Smooth muscle cell (in vitro differentiated cells): ENCODE results near the gene DCAF12. TPM values are rescaled to one million over a fixed set of nuclear protein-coding genes. Genes with fewer than 3 reads are reported as not detected.
A peak's percentile ranks its signal among the peaks of the same experiment; 100 is the strongest.

ENCODE experiments used
- DNase-seq: peaks from one replicate; lab custom pipeline; 2025; ENCODE audit not compliant: unreplicated experiment; lab: John Stamatoyannopoulos, UW
- H2AFZ ChIP-seq: fragments of 200-600 bp; sonication (generic); 2 replicates; pipeline ENCODE4 v1.6.0; 2016; ENCODE audit warnings: antibody characterized with exemption, low read depth, mild to moderate bottlenecking
- H3F3A ChIP-seq: fragments of 200-600 bp; sonication (generic); 2 replicates; pipeline ENCODE4 v1.6.0; 2017; ENCODE audit warnings: antibody characterized with exemption, low read depth
- H3K27ac ChIP-seq: fragments of 200-600 bp; sonication (generic); 2 replicates; pipeline ENCODE4 v1.5.1; 2016; ENCODE audit warnings: low read depth, mild to moderate bottlenecking
- H3K27me3 ChIP-seq: fragments of 200-600 bp; sonication (generic); 2 replicates; pipeline ENCODE4 v1.6.1; 2016; ENCODE audit warnings: low read depth, mild to moderate bottlenecking
- H3K36me3 ChIP-seq: fragments of 200-600 bp; sonication (generic); 2 replicates; pipeline ENCODE4 v1.5.1; 2016; ENCODE audit warnings: low read depth
- H3K4me1 ChIP-seq: fragments of 200-600 bp; sonication (generic); 2 replicates; pipeline ENCODE4 v1.5.1; 2016; ENCODE audit warnings: low read depth
- H3K4me2 ChIP-seq: fragments of 200-600 bp; sonication (generic); 2 replicates; pipeline ENCODE4 v1.6.0; 2016; ENCODE audit warnings: mild to moderate bottlenecking
- H3K4me3 ChIP-seq: fragments of 200-600 bp; sonication (generic); 2 replicates; pipeline ENCODE4 v1.5.1; 2016; ENCODE audit warnings: mild to moderate bottlenecking
- H3K79me2 ChIP-seq: fragments of 200-600 bp; sonication (generic); 2 replicates; pipeline ENCODE4 v1.6.0; 2016; ENCODE audit warnings: low read depth, mild to moderate bottlenecking
- H3K9ac ChIP-seq: fragments of 200-600 bp; sonication (generic); 2 replicates; pipeline ENCODE4 v1.6.0; 2016; ENCODE audit warnings: low read depth
- H3K9me3 ChIP-seq: fragments of 200-600 bp; sonication (generic); replicated peaks from 2 replicates; pipeline ENCODE4 v1.5.1; 2016; ENCODE audit warnings: low read depth
- H4K20me1 ChIP-seq: fragments of 200-600 bp; sonication (generic); 2 replicates; pipeline ENCODE4 v1.6.0; 2016; ENCODE audit warnings: low read depth
- CTCF ChIP-seq: fragments of 200-600 bp; sonication (generic); IDR thresholded peaks from 2 replicates; pipeline ENCODE4 v1.5.1; 2017; ENCODE audit warnings: borderline replicate concordance, mild to moderate bottlenecking, antibody characterized with exemption; ENCODE audit not compliant: insufficient read depth, poor library complexity, severe bottlenecking
- WGBS: methylation state at CpG from one replicate; pipeline ENCODE4 v1.1.7; 2016; ENCODE audit warnings: low lambda C conversion rate; 5-methylcytosine and 5-hydroxymethylcytosine counted together
- polyA plus RNA-seq: library from polyadenylated mRNA; unstranded; fragments of >200 nt; fragmentation: Nextera tagmentation; extraction: Ambion mirVana; gene quantifications from 2 replicates; pipeline ENCODE4 v1.2.1, GENCODE V29; 2016
- total RNA-seq: library from RNA; depleted of rRNA; stranded (reverse); fragments of >200 nt; gene quantifications from 2 replicates; pipeline ENCODE4 v1.2.3, GENCODE V29; 2014

DCAF12 gene
- total and polyA plus RNA-seq, 2 experiments from 2014 or later = 16.1 to 23.4 TPM

GRCh38 chr9:34170237-34170991, 43.9 kb upstream of the DCAF12 start:
- H3K4me3 ChIP-seq = no peak overlapping the region
- no peak overlapping the region for H2AFZ ChIP-seq
- WGBS = 96% methylated on average over 1 of the region's 1 CpG
- H3K4me1 ChIP-seq = no peaks in the 10 kb centered on the region
- H3K27me3 ChIP-seq = no peaks in the 10 kb centered on the region
- TF ChIP-seq CTCF = no peak
- no peaks in the 10 kb centered on the region for H3K36me3 ChIP-seq
- no peak overlapping the region for H3K27ac ChIP-seq
- H4K20me1 ChIP-seq = no peaks in the 10 kb centered on the region
- H3K4me2 ChIP-seq = no peak overlapping the region
- no peaks in the 10 kb centered on the region for H3K79me2 ChIP-seq
- no peak for DNase-seq
- H3K9me3 ChIP-seq = no peaks in the 10 kb centered on the region
- H3K9ac ChIP-seq = no peak overlapping the region
- H3F3A ChIP-seq = no peaks in the 10 kb centered on the region

GRCh38 chr9:34169125-34169524, 42.6 kb upstream of the DCAF12 start:
- Histone ChIP-seq H3K9ac (no peak overlapping the region), H3K4me2 (no peak overlapping the region), H3K9me3 (no peaks in the 10 kb centered on the region), H2AFZ (no peak overlapping the region), H3K36me3 (no peaks in the 10 kb centered on the region), H3K27ac (no peak overlapping the region), H3K79me2 (no peaks in the 10 kb centered on the region), H3F3A (no peaks in the 10 kb centered on the region), H3K4me1 (no peaks in the 10 kb centered on the region), H3K4me3 (no peak overlapping the region), H4K20me1 (no peaks in the 10 kb centered on the region), H3K27me3 (no peaks in the 10 kb centered on the region)
- DNase-seq = no peak
- no peak for TF ChIP-seq CTCF
- 92% methylated on average over 6 of the region's 6 CpGs for WGBS

GRCh38 chr9:34163434-34163833, 36.9 kb upstream of the DCAF12 start:
- Histone ChIP-seq H3K9ac (no peak overlapping the region), H3K4me1 (peaks cover 5% of the 10 kb centered on the region), H3K36me3 (no peaks in the 10 kb centered on the region), H3K27ac (no peak overlapping the region), H3F3A (no peaks in the 10 kb centered on the region), H3K27me3 (no peaks in the 10 kb centered on the region), H4K20me1 (no peaks in the 10 kb centered on the region), H3K4me3 (no peak overlapping the region), H3K79me2 (no peaks in the 10 kb centered on the region), H3K4me2 (no peak overlapping the region), H3K9me3 (no peaks in the 10 kb centered on the region), H2AFZ (no peak overlapping the region)
- 96% methylated on average over 3 of the region's 3 CpGs for WGBS
- TF ChIP-seq CTCF = no peak
- no peak for DNase-seq

GRCh38 chr9:34158362-34158869, 31.9 kb upstream of the DCAF12 start:
- Histone ChIP-seq H3K4me2 (peak overlapping the region; percentile 53), H3F3A (no peaks in the 10 kb centered on the region), H3K9me3 (no peaks in the 10 kb centered on the region), H3K27me3 (no peaks in the 10 kb centered on the region), H3K79me2 (no peaks in the 10 kb centered on the region), H3K27ac (peak overlapping the region; percentile 88), H3K36me3 (no peaks in the 10 kb centered on the region), H3K4me1 (peaks cover 5% of the 10 kb centered on the region), H4K20me1 (no peaks in the 10 kb centered on the region), H2AFZ (peak overlapping the region; percentile 1), H3K4me3 (no peak overlapping the region), H3K9ac (peak overlapping the region; percentile 66)
- WGBS = 16% methylated on average over 6 of the region's 6 CpGs
- no peak for DNase-seq
- no peak for TF ChIP-seq CTCF
